Activated T-helper 1 cell treated with anti-CD3 and anti-CD28 coated beads, Interleukin-2, amount 50 U/mL, for 16 hours (primary cell): Measurements from ENCODE around the gene TGFA.

ENCODE experiments used
- DNase-seq, 2 donors: peaks; one replicate each; pipeline ENCODE4 v3.0.0-alpha.2; 2020; ENCODE audit warnings: low read depth in 1 of 2, low spot score in 1 of 2

TGFA gene

GRCh38 chr2:70553334-70553583, 367 bp downstream of the TGFA start:
- peak in 1 of 2 donors; percentile 15 for DNase-seq

- no peak for DNase-seq
These were observed 909 bp downstream of the TGFA start for GRCh38 chr2:70552501-70553333.

- DNase-seq = no peak
These were observed 2.5 kb downstream of the TGFA start for GRCh38 chr2:70551167-70551566.

DNA sequence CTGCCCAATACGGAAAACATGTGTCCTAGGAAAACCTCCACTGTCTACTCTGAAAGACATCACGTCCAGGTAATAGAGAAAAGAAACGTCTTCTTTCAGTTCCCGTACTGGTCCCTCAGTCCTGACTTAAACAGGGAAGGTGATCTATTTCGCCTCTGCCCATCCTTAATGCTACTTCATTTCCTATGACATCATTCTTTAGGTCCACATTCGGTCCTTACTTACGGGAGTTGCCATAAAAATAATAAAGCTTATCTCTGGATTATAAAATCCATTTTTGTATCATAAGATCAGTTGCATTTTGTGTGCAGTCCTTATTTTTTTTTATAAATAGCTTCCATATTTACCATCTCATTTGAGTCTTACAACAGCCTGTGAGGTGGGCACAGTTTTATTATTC, 3.7 kb downstream of the TGFA start:
- no peak for DNase-seq

- DNase-seq = no peak
These were observed 4.4 kb downstream of the TGFA start for GRCh38 chr2:70549064-70549710.

GRCh38 chr2:70548233-70548632, 5.4 kb downstream of the TGFA start:
- no peak for DNase-seq

DNA sequence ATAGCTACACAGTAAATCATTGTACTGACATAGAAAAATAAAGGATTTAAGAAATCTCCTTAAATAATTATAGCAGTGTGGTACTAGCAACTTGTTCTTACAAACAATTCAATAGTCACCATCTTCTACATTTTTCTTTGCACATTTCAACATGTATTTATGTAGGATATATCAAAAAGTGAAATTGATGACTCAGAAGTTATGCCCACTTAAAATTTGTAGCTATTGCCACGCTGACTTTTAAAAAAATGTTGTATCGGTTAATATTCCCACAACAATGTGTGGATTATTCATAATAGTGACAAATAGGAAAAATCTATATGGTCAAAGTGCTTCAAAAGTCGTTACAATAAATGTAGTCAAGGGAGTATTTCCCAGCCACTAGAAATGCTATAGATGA, 6.7 kb downstream of the TGFA start:
- DNase-seq = no peak

GRCh38 chr2:70546376-70546775, 7.2 kb downstream of the TGFA start:
- DNase-seq = no peak

- no peak for DNase-seq
These were observed 12.1 kb downstream of the TGFA start for GRCh38 chr2:70541481-70542020.

- DNase-seq = no peak
These were observed 15.8 kb downstream of the TGFA start for GRCh38 chr2:70537840-70538239.

DNA sequence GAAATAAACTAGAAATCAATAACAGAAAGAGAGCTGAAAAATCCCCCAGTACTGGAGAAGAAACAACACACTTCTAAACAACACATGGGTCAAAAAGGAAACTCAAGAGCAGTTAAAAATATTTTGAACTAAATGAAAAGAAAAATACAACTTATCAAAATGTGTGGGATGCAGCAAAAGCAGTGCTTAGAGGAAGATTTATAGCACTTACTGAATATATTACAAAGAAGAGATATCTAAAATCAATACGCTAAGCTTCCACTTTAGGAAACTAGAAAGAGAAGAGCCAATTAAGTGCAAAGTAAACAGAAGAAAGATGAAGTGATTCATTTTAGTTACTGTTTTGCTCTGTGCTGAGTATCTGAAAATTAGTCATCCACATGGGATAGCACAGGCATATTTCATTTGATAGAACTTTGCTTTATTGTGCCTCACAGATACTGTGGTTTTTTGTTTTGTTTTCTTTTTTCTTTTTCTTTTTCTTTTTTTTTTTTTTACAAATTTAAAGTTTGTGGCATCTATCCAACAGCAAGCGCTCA, 17.0 kb downstream of the TGFA start:
- DNase-seq = no peak

- DNase-seq = no peak
These were observed 18.1 kb downstream of the TGFA start for GRCh38 chr2:70535573-70535972.

DNA sequence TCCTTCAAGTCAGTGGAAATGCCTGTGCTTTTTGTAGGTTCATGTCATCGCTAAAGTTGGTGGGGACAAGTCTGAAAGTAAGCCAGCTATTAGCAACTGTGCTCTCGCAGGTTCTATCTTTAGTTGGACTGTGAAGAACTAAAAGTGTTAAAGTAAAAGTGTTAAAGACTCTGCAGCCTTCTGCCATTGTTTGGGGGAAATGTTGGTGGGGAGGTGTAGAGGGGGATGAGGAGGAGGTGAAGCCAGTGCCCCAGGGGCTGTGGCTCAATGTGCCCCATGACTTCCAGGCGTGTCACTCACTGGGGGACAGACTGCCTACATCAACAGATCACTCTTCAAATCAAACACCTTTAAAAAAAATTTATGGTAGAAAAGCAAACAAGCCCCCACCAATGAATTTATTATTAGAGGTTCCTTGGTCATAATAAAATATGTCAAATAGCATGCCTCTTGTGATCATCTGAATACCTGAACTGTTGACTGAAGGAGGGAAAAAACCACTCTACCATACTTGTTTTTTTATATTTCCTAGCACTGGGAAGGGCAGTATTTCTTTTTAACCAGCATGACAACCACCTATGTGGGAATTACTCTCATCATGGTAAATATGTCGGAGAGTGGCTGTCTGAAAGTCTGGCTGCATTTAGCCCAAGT, 19.3 kb downstream of the TGFA start:
- DNase-seq = no peak

GRCh38 chr2:70532244-70532935, 21.2 kb downstream of the TGFA start:
- no peak for DNase-seq

- DNase-seq = no peak
These were observed 22.1 kb downstream of the TGFA start for GRCh38 chr2:70531419-70532086.

DNA sequence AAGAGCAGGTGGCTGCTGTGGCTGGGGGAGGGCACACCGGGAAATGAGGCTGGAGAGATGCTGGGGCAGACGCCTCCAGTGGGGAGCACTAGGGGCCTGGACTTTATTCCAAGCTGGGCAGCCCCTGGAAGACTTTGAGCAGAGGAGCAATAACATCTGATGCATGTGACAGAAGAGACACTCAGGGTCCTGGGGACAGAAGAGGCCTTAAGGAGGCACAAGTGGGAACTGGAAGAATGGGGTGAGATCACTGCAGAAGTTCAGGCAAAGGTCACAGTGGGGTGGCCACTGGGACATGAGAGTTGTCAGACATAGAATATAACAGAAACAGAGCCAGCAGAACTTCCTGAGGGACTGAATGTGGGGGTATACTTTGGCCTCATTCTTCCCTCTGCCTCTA, 24.0 kb downstream of the TGFA start:
- no peak for DNase-seq

DNA sequence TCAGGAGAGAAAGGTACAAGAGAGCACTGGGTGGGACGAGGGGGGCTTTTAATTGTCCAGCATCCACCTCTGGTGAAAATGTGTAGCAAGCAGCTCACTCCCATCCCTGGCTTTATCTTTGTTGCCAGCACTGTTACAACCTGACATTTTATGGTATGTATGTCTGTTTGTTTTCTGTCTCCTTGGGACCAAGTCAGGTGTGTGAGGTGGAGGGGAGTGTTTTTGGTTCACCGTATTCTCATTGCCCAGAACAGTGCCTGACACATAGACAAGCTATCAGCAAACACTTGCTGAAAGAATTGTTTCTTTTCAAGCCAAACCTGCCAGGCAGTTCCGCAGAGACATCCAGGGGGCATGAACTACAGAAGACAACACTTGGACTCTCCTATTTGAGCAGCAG, 24.7 kb downstream of the TGFA start:
- no peak for DNase-seq

GRCh38 chr2:70528276-70528675, 25.4 kb downstream of the TGFA start:
- no peak for DNase-seq

- DNase-seq = no peak
These were observed 26.1 kb downstream of the TGFA start for GRCh38 chr2:70527447-70528080.

GRCh38 chr2:70526126-70526525, 27.5 kb downstream of the TGFA start:
- no peak for DNase-seq
